ENCODE measurements around the gene ZBTB17.
"Not testable (repeated sequence)": the region's sequence is repeated elsewhere in the genome, so short reads cannot be mapped to it uniquely, and the experiment has no call there.

The ZBTB17 gene

GRCh38 chr1:16011936-16012589 lies 36.2 kb upstream of the ZBTB17 start:
- no peak for DNase-seq

- no peak for DNase-seq
Observed at GRCh38 chr1:16010837-16011236, 34.9 kb upstream of the ZBTB17 start.

GRCh38 chr1:16009678-16010077 lies 33.8 kb upstream of the ZBTB17 start:
- no peak for DNase-seq

GRCh38 chr1:16009030-16009460 lies 33.1 kb upstream of the ZBTB17 start:
- peak; percentile 82 for DNase-seq

- DNase-seq: no peak
Observed at GRCh38 chr1:16007671-16008341, 31.9 kb upstream of the ZBTB17 start.

GRCh38 chr1:16006552-16007485 lies 30.9 kb upstream of the ZBTB17 start:
- no peak for DNase-seq

GRCh38 chr1:16006010-16006409 lies 30.1 kb upstream of the ZBTB17 start:
- no peak for DNase-seq

- no peak for DNase-seq
Observed at GRCh38 chr1:16005597-16005996, 29.7 kb upstream of the ZBTB17 start.

GRCh38 chr1:16001274-16001673 lies 25.4 kb upstream of the ZBTB17 start:
- not testable (repeated sequence) for DNase-seq

- no peak for DNase-seq
Observed at GRCh38 chr1:15998929-15999328, 23.0 kb upstream of the ZBTB17 start.

- no peak for DNase-seq
Observed at GRCh38 chr1:15997637-15998280, 21.9 kb upstream of the ZBTB17 start.

GRCh38 chr1:15997076-15997585 lies 21.2 kb upstream of the ZBTB17 start:
- no peak for DNase-seq

- peak; percentile 56 for DNase-seq
Observed at GRCh38 chr1:15994590-15995351, 18.9 kb upstream of the ZBTB17 start.

GRCh38 chr1:15994081-15994480 lies 18.2 kb upstream of the ZBTB17 start:
- no peak for DNase-seq

GRCh38 chr1:15993666-15994065 lies 17.8 kb upstream of the ZBTB17 start:
- no peak for DNase-seq

GRCh38 chr1:15992582-15993500 lies 16.9 kb upstream of the ZBTB17 start:
- DNase-seq: no peak

GRCh38 chr1:15992187-15992553 lies 16.3 kb upstream of the ZBTB17 start:
- no peak for DNase-seq

- DNase-seq: no peak
Observed at GRCh38 chr1:15991427-15992186, 15.7 kb upstream of the ZBTB17 start.

- no peak for DNase-seq
Observed at GRCh38 chr1:15989776-15990175, 13.9 kb upstream of the ZBTB17 start.

Data from right hindlimb (tissue), 1 donor.